Measurements from ENCODE around the gene PFN4.
"Not testable (repeated sequence)": the region's sequence is repeated elsewhere in the genome, so short reads cannot be mapped to it uniquely, and the experiment has no call there.

PFN4 gene

DNA sequence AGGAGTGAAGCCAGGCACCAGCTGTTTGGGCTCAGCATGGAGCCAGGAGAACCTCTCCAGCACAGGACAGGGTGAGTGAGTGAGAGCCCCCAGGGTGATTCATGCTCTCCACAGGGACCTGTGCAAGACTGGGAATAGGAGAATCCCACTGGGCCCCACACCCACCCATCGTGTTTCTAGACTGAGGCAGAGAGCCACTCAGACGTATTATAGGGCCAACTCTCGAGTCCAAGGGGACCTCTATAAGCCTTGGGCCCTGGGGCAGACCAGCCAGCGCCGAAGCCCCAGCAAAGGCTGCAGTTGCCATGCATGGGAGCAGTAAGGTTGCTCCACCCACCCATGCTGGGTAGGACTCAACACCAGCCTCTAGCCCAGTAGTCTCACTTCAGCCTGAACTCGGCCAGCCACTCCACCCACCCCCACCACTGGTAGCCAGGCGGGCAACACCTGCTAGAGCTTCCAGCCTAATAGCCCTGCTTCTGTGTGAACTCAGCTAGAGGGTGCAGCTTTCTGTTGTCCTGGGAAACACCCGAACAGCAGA lies 19.0 kb downstream of the PFN4 start:
- Histone ChIP-seq H3K27ac (no peak overlapping the region), H3K9me3 (ENCODE audit: control insufficient read depth, low read length) (no peaks in the 10 kb centered on the region), H3K4me2 (ENCODE audit: low read length) (no peak overlapping the region), H3K27me3 (ENCODE audit: control insufficient read depth, insufficient read depth, low read length) (no peaks in the 10 kb centered on the region), H3K4me3 (ENCODE audit: low read depth, low read length) (no peak overlapping the region), H3K36me3 (ENCODE audit: control insufficient read depth, insufficient read depth, low read length) (no peaks in the 10 kb centered on the region), H3K9ac (no peak overlapping the region), H3K79me2 (no peaks in the 10 kb centered on the region), H3K4me1 (no peaks in the 10 kb centered on the region), H2AFZ (no peak overlapping the region)
- TF ChIP-seq, protein P1, sequence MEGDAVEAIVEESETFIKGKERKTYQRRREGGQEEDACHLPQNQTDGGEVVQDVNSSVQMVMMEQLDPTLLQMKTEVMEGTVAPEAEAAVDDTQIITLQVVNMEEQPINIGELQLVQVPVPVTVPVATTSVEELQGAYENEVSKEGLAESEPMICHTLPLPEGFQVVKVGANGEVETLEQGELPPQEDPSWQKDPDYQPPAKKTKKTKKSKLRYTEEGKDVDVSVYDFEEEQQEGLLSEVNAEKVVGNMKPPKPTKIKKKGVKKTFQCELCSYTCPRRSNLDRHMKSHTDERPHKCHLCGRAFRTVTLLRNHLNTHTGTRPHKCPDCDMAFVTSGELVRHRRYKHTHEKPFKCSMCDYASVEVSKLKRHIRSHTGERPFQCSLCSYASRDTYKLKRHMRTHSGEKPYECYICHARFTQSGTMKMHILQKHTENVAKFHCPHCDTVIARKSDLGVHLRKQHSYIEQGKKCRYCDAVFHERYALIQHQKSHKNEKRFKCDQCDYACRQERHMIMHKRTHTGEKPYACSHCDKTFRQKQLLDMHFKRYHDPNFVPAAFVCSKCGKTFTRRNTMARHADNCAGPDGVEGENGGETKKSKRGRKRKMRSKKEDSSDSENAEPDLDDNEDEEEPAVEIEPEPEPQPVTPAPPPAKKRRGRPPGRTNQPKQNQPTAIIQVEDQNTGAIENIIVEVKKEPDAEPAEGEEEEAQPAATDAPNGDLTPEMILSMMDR (IDR thresholded peaks at IDR 0.05) = no peak

DNA sequence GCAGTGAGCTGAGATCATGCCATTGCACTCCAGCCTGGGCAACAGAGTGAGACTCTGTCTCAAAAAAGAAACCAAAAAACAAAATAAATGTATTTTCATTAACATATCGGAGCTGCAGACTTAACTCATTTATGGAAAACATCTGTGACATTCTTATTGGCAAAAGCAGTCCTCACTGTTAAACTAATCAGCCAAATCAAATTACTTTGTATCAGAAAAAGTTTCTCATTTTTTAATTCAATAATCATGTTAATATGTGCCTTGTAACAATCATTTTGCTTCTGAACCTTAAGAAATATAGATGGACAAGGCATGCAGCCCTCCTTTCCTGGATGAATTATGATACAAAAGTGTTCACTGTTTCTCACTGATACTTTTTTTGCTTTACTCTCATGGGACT lies 20.5 kb downstream of the PFN4 start:
- no peak overlapping the region for H2AFZ ChIP-seq
- no peaks in the 10 kb centered on the region for H3K4me1 ChIP-seq
- no peak overlapping the region for H3K4me2 ChIP-seq (ENCODE audit: low read length)
- no peaks in the 10 kb centered on the region for H3K79me2 ChIP-seq
- H3K4me3 ChIP-seq (ENCODE audit: low read depth, low read length) = no peak overlapping the region
- H3K9me3 ChIP-seq (ENCODE audit: control insufficient read depth, low read length) = no peaks in the 10 kb centered on the region
- H3K27me3 ChIP-seq (ENCODE audit: control insufficient read depth, insufficient read depth, low read length) = no peaks in the 10 kb centered on the region
- H3K36me3 ChIP-seq (ENCODE audit: control insufficient read depth, insufficient read depth, low read length) = no peaks in the 10 kb centered on the region
- H3K27ac ChIP-seq = no peak overlapping the region
- no peak overlapping the region for H3K9ac ChIP-seq
- TF ChIP-seq, protein P1 (IDR thresholded peaks at IDR 0.05) = no peak

DNA sequence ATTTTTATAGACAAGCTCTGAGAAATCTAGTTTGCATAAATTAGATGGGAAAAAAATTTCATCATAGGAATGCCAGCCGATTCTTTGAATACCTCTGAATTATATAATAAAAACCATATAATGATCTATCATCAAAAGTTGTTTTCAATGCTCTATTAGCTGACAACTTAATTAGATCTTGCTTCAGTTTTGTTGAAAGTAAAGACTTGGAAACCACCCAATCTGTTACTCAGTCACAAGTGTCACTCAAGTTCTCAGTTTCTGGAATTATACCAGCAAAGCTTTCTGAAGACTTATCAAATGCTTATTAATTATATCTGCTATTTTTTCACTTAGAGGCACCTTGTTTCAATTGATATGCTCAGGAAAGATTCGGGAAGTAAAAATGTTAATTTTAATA lies 21.1 kb downstream of the PFN4 start:
- Histone ChIP-seq H3K9ac (no peak overlapping the region), H3K27ac (no peak overlapping the region), H3K36me3 (ENCODE audit: control insufficient read depth, insufficient read depth, low read length) (no peaks in the 10 kb centered on the region), H3K79me2 (no peaks in the 10 kb centered on the region), H2AFZ (no peak overlapping the region), H3K27me3 (ENCODE audit: control insufficient read depth, insufficient read depth, low read length) (no peaks in the 10 kb centered on the region), H3K4me3 (ENCODE audit: low read depth, low read length) (no peak overlapping the region), H3K9me3 (ENCODE audit: control insufficient read depth, low read length) (no peaks in the 10 kb centered on the region), H3K4me2 (ENCODE audit: low read length) (no peak overlapping the region), H3K4me1 (no peaks in the 10 kb centered on the region)
- TF ChIP-seq, protein P1 (IDR thresholded peaks at IDR 0.05) = no peak

DNA sequence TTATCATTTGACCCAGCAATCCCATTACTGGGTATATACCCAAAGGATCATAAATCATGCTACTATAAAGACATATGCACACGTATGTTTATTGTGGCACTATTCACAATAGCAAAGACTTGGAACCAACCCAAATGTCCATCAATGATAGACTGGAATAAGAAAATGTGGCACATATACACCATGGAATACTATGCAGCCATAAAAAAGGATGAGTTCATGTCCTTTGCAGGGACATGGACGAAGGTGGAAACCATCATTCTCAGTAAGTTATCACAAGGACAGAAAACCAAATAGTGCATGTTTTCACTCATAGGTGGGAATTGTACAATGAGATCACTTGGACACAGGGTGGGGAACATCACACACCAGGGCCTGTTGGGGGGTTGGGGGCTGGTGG lies 22.4 kb downstream of the PFN4 start:
- not testable (repeated sequence) for H3K4me1 ChIP-seq; H3K36me3 ChIP-seq (ENCODE audit: control insufficient read depth, insufficient read depth, low read length); H3K27ac ChIP-seq; H3K9me3 ChIP-seq (ENCODE audit: control insufficient read depth, low read length); H3K27me3 ChIP-seq (ENCODE audit: control insufficient read depth, insufficient read depth, low read length); H3K4me2 ChIP-seq (ENCODE audit: low read length); H3K79me2 ChIP-seq; H3K4me3 ChIP-seq (ENCODE audit: low read depth, low read length); H2AFZ ChIP-seq; H3K9ac ChIP-seq

DNA sequence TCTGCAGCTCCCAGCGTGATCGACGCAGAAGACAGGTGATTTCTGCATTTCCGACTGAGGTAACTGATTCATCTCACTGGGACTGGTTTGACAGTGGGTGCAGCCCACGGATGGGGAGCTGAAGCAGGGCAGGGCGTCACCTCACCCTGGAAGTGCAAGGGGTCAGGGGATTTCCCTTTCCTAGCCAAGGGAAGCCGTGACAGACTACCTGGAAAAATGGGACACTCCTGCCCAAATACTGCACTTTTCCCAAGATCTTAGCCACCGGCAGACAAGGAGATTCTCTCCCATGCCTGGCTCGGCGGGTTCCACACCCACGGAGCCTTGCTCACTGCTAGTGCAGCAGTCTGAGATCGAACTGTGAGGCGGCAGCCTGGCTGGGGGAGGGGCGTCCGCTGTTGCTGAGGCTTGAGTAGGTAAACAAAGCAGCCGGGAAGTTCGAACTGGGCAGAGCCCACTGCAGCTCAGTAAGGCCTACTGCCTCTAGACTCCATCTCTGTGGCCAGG lies 27.9 kb downstream of the PFN4 start:
- H3K9me3 ChIP-seq (ENCODE audit: control insufficient read depth, low read length); H3K4me1 ChIP-seq; H3K79me2 ChIP-seq; H2AFZ ChIP-seq; H3K9ac ChIP-seq; H3K27me3 ChIP-seq (ENCODE audit: control insufficient read depth, insufficient read depth, low read length); H3K36me3 ChIP-seq (ENCODE audit: control insufficient read depth, insufficient read depth, low read length); H3K4me3 ChIP-seq (ENCODE audit: low read depth, low read length); H3K27ac ChIP-seq; H3K4me2 ChIP-seq (ENCODE audit: low read length): not testable (repeated sequence)

DNA sequence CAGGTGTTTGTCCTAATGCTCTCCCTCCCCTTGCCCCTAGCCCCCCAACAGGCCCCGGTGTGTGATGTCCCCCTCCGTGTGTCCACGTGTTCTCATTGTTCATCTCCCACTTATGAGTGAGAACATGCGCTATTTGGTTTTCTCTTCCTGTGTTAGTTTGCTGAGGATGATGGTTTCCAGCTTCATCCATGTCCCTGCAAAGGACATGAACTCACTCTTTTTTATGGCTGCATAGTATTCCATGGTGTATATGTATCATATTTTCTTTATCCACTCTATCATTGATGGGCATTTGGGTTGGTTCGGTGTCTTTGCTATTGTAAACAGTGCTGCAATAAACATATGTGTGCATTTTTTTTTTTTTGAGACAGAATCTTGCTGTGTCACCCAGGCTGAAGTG lies 29.9 kb downstream of the PFN4 start:
- not testable (repeated sequence) for H3K27ac ChIP-seq; H3K4me2 ChIP-seq (ENCODE audit: low read length); H3K36me3 ChIP-seq (ENCODE audit: control insufficient read depth, insufficient read depth, low read length); H3K4me3 ChIP-seq (ENCODE audit: low read depth, low read length); H3K9ac ChIP-seq; H3K27me3 ChIP-seq (ENCODE audit: control insufficient read depth, insufficient read depth, low read length); H3K9me3 ChIP-seq (ENCODE audit: control insufficient read depth, low read length); H2AFZ ChIP-seq; H3K4me1 ChIP-seq; H3K79me2 ChIP-seq

Measured in parathyroid adenoma (tissue), 2 donors.